Measurements from ENCODE around the gene DEDD2. TPM values are rescaled to one million over a fixed set of nuclear protein-coding genes. Genes with fewer than 3 reads are reported as not detected.

The DEDD2 gene
- total RNA-seq, 1 donor from 2014 or later: 19.9 TPM

DNA sequence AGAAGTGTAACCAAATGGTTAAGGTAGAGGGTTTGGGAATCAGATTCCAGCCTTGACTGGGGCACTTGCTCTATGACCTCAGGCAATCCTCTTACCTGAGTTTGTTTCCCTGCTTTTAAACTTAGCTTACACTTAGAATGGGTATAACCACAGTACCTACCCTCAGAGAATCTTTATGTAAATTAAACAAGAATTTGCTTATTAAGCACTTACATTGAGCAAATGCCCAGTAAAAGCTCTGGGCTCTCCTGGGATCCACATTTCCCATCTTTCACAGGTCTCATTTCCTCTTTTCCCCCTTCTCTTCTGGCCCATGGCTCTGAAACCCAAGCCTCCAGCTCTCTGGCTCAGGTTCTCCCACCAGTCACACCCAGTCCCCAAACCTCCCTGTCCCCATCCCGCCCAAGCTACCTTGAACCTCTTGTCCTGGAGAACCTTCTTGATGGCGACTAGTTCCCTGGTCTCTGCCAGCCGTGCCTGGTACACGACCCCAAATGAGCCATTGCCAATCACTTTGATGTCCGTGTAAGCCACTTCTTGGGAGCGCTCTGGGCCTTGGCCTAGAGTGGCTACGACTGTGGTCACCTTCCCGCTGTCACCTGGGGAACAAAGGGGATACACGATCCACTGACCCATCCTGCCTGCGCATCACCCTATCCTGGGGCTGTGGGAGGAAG is 22.2 kb upstream of the DEDD2 start:
- no peak for DNase-seq (ENCODE audit: low spot score)
- Mint-ChIP-seq H3K27me3 (ENCODE audit: low read depth) (no peaks in the 10 kb centered on the region), H3K9me3 (ENCODE audit: low read depth) (no peaks in the 10 kb centered on the region), H3K36me3 (ENCODE audit: low read depth) (peaks cover 16% of the 10 kb centered on the region), H3K27ac (ENCODE audit: unreplicated experiment) (no peak overlapping the region), H3K4me1 (ENCODE audit: low read depth) (peaks cover 36% of the 10 kb centered on the region), H3K4me3 (ENCODE audit: unreplicated experiment) (no peak overlapping the region)
- no peak for TF ChIP-seq CTCF (IDR thresholded peaks at IDR 0.05)

DNA sequence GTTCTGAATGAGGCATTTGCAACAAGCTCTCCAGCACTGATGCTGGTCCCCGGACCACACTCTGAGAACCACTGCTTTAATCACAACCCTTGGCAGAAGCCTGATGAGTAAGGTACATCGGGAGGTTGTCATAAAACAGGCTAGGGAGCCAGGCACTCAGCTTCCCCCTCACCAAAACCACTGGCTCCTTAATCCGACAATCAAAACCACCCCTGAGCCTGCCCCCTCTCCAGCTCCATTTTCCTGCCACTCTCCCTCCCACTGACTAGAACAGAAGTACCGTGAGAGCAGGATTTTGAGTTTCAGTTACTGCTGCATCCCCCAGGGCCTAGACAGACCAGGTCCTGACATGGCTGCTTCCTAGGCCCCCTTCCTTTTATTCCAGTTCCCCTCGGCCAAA is 17.7 kb upstream of the DEDD2 start:
- H3K4me3 Mint-ChIP-seq (ENCODE audit: unreplicated experiment): no peak overlapping the region
- DNase-seq (ENCODE audit: low spot score): no peak
- H3K36me3 Mint-ChIP-seq (ENCODE audit: low read depth): peaks cover 31% of the 10 kb centered on the region
- H3K9me3 Mint-ChIP-seq (ENCODE audit: low read depth): no peaks in the 10 kb centered on the region
- H3K27ac Mint-ChIP-seq (ENCODE audit: unreplicated experiment): no peak overlapping the region
- no peak for TF ChIP-seq CTCF (IDR thresholded peaks at IDR 0.05)
- H3K4me1 Mint-ChIP-seq (ENCODE audit: low read depth): peaks cover 9% of the 10 kb centered on the region
- H3K27me3 Mint-ChIP-seq (ENCODE audit: low read depth): no peaks in the 10 kb centered on the region

GRCh38 chr19:42234364-42234763 is 16.9 kb upstream of the DEDD2 start:
- Mint-ChIP-seq H3K27ac (ENCODE audit: unreplicated experiment) (no peak overlapping the region), H3K36me3 (ENCODE audit: low read depth) (peaks cover 36% of the 10 kb centered on the region), H3K4me3 (ENCODE audit: unreplicated experiment) (no peak overlapping the region), H3K27me3 (ENCODE audit: low read depth) (no peaks in the 10 kb centered on the region), H3K4me1 (ENCODE audit: low read depth) (peaks cover 9% of the 10 kb centered on the region), H3K9me3 (ENCODE audit: low read depth) (no peaks in the 10 kb centered on the region)
- DNase-seq (ENCODE audit: low spot score): no peak
- no peak for TF ChIP-seq CTCF (IDR thresholded peaks at IDR 0.05)

- peaks cover 13% of the 10 kb centered on the region for H3K4me1 Mint-ChIP-seq (ENCODE audit: low read depth)
- H3K27me3 Mint-ChIP-seq (ENCODE audit: low read depth): no peaks in the 10 kb centered on the region
- TF ChIP-seq CTCF (IDR thresholded peaks at IDR 0.05): no peak
- DNase-seq (ENCODE audit: low spot score): no peak
- H3K9me3 Mint-ChIP-seq (ENCODE audit: low read depth): no peaks in the 10 kb centered on the region
- peak overlapping the region; percentile 60 for H3K27ac Mint-ChIP-seq (ENCODE audit: unreplicated experiment)
- H3K4me3 Mint-ChIP-seq (ENCODE audit: unreplicated experiment): no peak overlapping the region
- peaks cover 33% of the 10 kb centered on the region for H3K36me3 Mint-ChIP-seq (ENCODE audit: low read depth)
These were observed 16.3 kb upstream of the DEDD2 start for GRCh38 chr19:42233678-42234292.

DNA sequence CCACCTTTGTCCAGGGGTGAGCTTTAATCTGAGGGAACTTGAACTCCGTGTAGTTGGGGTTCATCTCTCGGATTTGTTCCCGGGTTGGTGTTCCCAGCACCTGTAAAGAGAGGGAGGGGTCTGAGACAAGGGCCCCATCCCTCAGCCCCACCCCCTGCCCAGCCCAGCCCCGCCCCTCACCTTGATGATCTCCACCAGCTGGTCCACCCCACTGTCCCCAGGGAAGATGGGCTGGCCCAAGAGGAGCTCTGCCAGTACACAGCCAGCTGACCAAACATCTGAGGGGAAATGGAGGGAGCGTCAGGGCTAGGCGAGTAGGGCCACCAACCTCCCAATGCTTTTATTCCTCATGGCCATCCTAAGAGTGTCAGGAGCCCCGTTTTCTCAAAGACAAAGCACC is 15.6 kb upstream of the DEDD2 start:
- DNase-seq (ENCODE audit: low spot score): no peak
- no peak for TF ChIP-seq CTCF (IDR thresholded peaks at IDR 0.05)
- H3K27ac Mint-ChIP-seq (ENCODE audit: unreplicated experiment): no peak overlapping the region
- no peak overlapping the region for H3K4me3 Mint-ChIP-seq (ENCODE audit: unreplicated experiment)
- H3K27me3 Mint-ChIP-seq (ENCODE audit: low read depth): no peaks in the 10 kb centered on the region
- H3K36me3 Mint-ChIP-seq (ENCODE audit: low read depth): peaks cover 34% of the 10 kb centered on the region
- H3K4me1 Mint-ChIP-seq (ENCODE audit: low read depth): peaks cover 13% of the 10 kb centered on the region
- no peaks in the 10 kb centered on the region for H3K9me3 Mint-ChIP-seq (ENCODE audit: low read depth)
